HG03060 (cell line): ENCODE data around the gene HRH3.

Source experiments
- ATAC-seq: cut with Tn5 transposase; IDR thresholded peaks from one replicate; pipeline ENCODE4 v1.9.1; 2021; ENCODE audit warnings: low read depth, moderate number of reproducible peaks; ENCODE audit not compliant: unreplicated experiment

Gene HRH3

DNA sequence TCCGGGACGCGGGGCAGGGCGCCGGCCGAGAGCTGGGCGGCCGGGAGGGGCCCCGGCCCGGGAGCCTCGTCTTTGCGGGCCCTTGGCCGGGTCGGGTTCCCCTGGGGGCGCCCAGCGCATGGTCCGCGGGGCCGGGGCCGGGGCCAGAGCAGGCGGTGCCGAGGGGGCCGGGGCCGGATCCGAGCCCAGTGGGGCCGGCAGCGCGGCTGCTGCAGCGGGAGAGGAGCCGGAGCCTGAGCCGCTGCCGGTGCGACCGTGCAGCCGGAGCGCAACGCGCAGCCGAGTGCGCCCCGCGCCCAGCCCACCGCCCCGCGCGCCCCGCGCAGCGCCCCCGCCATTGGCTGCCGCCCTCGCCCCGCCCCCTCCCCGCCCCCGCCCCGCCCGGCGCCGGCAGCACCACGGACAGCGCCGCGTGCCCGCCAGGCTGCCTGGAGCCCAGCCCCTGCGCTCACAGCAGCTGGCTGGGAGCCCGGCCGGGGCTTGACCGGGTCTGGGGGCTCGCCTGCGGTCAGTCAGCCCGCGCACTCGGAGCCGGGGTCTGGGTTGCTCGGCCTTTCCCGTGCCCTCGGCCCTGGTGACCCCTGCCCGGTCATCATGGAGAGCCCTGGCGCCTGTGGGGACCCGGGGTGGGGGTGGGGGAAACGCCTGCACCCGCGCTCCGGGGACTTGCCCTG is at the start of gene HRH3:
TSS of gene HRH3 (minus strand) at position 287 of the 674 bp plus-strand sequence. CDS start 308 bp downstream, outside the sequence.
- no peak for ATAC-seq

DNA sequence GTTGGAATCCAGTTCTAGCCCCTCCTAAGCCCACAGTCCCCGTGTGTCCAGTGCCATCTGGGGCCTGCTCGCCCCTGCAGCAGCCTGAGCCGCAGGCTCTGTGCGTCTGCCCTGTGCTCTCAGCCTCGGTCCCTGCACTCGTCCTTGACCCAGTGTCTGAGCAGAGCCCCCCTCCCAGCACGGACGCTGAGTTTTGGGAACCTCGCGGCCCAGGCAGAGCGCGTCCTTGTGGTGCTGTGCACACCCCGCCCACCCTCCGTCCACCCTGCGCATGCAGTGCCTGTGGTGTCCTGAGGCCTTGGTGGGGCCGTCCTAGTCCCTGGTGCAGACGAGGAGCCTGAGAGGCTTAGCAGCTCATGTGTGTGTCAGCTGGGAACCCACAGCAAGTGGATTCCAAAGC is 49.8 kb upstream of the HRH3 start:
- no peak for ATAC-seq

DNA sequence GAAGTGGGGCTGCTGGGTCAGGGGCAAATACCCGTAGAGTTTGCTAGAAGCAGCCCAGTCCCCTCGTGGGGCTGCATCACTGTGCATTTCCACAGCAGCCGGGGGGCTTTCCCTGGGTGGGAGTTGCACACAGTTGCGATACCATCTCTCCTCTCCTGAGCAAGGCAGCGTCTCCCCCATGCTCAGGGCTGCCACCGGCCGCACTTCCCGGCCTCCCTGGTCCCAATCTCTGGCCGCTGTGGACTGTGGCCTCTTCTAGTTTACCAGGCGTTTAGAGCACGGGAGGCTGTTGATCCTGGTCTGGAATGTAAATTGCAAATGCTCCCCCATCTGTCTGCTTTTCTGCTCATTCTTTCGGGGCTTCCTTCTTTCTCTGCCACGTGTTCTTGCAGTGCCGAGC is 49.3 kb upstream of the HRH3 start:
- no peak for ATAC-seq

DNA sequence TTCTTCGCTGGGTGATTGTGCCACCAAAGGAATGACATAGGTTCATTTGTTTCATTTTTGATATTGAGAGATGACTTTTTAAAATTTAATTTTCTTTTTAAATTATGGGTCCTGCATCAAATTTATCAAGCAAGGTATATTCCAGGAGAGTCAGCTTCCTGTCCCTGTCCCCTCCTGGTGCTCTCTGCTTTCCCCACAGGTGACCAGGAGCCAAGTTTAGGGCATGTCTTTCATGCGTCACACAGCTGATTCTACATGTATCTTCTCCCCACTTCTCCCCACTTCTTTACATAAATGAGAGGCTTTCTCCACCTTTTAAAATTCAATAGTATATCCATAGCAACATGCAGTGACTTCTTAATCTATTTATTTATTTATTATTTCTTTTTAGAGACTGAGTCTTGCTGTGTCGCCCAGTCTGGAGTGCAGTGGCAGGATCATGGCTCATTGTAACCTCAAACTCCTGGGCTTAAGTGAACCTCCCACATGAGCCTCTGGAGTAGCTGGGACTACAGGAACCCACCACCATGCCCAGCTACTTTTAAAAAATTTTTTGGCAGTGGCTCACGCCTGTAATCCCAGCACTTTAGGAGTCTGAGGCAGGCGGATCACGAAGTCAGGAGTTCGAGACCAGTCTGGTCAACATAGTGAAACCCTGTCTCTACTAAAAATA is 48.3 kb upstream of the HRH3 start:
- ATAC-seq: no peak

DNA sequence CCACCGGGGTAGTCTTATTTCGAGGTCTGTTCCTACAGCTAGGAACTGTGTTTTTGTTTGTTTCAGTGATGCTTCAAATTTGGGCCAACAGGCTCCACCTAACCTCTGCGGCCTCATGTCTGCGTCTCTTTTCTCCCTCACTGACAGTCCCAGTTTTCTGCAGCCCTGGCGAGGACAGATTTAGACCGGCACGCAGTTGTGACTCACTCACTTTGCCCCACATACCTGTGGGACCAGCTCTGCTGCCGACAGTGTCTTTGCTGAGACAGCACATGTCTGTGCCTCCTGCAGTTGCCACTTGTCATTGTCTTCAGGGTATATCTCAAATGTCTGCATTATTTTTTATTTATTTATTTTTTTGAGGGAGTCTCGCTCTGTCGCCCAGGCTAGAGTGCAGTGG is 47.5 kb upstream of the HRH3 start:
- ATAC-seq: no peak

DNA sequence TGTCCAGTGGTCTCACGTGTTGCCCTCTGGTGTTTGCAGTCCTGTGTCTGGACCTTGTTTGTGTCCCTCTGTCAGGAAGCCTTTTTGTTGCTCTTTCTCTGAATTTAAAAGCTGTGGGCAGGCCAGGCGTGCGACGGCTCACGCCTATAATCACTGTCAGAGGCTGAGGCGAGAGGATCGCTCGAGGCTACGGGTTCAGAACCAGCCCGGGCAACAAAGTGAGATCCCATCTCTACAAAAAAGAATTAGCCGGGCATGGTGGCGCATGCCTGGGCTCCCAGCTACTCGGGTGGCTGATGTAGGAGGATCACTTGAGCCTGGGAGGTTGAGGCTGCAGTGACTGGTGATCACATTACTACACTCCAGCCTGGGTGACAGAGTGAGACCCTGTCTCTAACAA is 46.8 kb upstream of the HRH3 start:
- no peak for ATAC-seq

DNA sequence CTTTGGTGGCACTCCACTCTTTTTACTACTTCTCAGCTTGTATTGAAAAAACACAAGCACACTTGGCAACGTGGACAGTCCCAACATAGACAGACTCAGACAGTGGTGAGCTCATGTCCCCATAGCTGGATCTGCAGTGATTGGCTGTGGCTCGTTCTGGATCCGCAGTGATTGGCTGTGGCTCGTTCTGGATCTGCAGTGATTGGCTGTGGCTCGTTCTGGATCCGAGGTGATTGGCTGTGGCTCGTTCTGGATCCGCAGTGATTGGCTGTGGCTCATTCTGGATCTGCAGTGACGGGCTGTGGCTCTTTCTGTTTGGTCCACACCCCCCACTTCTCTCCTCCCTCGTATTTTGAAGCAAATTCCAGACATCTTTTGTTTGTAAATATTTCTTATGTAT is 46.3 kb upstream of the HRH3 start:
- ATAC-seq: no peak

DNA sequence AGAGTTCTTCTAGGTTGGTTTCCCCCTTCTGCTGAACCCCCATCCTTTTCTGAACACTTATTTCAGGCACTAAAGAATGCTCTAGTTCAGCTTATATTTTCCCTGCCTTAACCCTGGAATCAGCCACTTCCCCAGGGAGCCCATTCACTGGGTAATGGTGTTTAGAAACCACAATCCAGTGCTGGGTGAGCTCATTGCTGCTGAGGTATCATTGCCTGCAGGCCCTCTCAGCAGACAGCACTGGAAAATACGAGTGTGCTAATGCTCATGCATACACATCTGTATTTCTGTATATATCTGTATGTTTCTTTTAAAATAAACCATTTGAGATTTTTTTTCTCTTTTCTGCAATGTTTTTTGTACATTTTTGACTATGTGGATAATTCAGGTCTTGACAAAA is 45.3 kb upstream of the HRH3 start:
- no peak for ATAC-seq

DNA sequence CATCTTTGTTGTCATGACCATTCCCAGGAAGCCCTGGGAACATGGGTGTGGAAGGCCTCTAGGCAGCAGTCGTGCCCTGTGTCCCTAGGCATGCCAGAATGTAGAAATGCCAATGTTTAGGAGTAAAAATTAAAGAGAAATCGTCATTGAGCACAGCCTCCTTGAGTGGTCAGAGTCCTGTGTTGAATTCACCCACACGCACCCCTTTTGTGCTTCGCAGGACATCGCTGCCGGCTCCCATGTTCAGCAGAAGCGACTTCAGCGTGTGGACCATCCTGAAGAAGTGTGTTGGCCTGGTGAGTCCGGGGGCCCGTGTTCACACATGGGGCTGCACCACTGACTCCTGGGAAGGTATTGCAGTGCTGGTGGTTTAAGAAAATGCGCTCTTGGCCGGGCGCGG is 43.3 kb upstream of the HRH3 start:
- ATAC-seq: no peak

DNA sequence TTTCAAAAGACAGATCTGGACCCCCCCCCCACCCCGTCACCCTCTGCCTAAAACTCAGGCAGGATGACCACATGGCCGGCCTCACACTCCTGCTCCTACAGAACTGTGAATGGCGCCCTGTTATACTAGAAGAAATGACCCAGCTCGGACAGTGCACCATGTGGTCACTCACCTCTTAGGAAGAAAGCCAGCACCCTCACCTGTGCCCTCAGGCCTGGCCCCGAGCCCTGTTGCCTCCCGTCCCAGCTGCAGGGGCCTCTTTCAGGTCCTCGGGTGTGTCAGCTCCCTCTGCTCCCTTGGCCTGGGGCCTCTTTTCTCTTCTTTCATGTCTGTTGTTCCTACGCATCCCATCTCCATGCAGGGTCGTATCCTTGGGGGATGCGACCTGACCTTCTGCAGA is 42.0 kb upstream of the HRH3 start:
- ATAC-seq: no peak

DNA sequence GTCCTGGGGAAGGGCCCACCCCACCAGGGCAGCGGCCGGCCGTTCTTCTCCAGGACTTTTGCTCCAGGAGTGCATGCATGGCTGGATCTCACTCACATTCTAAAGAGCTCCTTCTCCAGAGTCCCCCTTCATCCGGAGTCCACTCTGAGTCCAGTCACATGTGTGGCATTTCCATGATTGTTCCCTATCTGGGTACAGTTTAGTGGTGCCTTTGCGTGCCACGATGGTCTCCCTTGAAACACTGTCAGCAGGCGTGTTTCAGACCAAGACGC is 39.2 kb upstream of the HRH3 start:
- no peak for ATAC-seq

DNA sequence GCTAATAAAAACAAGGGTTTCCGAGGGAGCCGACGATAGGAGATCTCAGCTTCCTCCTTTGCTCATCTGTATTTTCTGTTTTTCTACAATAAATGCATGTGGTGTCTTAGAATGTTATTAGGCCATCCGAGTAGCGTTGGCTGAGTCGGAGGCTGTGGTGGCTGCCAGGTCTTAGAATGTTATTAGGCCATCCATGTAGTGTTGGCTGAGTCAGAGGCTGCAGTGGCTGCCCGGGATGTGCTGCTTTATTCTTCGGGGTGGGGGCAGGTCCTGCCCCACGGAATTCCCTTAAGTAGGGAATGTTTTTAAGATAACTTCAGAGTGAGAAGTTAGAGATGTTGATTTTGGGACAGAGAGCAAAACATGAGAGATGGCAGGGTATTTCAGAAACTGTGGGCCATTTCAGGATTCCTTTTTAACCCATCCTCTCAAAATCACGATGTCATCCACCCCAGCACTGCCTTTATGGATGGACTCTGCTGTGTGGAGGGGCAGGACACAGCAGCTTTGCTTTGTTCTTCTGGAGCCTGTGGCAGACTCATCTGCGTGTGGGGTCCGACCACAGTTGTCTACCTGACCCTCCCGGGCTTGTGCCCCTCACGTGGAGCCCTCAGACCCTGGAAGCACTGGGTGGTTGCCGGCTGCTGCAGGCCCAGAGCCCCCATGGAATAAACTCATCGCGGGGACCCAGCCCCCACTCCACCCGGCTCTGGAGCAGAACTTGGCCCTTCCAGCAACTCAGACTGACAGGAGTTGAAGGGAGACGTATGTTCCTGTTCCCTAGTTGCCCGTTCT is 38.6 kb upstream of the HRH3 start:
- ATAC-seq: no peak

DNA sequence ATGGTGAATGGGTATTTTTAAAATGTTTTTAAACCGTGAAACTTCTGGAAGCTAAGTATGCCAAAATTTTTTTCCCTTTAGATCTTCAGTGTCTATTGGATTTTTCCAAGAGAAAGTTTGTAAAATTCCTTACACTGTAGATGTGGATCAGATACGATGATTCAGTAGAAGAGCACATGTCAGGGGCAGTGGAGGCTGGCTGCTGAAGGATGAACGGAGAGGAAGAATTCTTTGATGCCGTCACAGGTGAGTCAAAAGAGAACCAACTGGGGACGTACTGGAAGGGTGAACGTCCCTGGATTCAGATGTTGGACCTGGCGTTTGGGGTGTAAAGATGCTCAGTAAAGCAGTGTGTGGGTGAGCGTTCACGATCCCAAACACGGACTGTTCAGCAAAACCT is 35.9 kb upstream of the HRH3 start:
- no peak for ATAC-seq

DNA sequence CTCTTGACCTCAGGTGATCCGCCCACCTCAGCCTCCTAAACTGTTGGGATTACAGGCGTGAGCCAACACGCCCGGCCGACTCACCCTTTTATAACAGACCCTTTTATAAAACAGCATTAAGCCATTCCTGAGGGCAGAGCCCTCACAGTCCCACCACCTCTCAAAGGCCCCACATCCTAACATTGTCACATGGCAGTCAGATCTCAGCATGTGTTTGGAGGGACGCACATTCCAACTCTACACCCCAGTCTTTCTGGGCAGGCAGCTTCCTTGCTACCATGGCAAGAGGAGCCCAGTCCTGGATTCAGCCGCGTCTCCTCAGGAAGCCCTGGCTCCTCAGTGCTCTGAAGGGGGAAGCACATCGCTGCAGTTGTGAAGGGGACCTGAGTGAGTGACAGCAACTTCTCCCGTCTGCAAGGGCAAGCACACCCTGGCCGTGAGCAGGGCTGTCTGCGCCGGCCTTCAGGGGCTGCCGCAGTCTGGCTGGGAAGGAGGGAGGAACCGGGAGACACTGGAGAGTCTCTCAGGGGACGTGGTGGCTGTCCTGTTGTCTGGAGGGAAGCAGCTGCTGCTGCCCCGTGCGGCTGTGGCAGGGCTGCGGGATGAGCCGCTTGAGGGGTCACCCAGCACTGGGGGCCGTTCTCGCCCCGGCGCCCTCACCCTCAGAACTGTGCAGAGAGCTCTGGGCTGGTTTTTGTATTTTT is 34.1 kb upstream of the HRH3 start:
- ATAC-seq: no peak

DNA sequence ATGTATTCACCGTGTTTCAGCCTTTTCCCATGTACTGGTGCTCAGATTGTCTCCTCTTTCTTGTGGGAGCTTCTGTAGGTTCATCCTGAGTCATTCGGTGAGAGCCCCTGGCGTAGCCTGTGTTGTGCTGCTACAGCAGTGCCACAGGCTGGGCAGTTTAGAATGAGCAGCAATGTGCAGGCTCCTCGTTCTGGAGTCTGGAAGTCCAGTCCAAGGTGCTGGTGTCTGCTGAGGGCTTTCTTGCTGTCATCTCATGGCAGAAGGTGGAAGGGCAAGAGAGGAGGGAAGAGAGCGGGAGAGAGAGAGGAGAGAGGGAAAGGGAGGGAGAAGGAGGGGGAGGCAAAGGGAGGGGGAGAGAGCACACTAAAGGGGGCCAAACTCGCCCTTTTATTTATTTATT is 33.3 kb upstream of the HRH3 start:
- ATAC-seq: no peak

DNA sequence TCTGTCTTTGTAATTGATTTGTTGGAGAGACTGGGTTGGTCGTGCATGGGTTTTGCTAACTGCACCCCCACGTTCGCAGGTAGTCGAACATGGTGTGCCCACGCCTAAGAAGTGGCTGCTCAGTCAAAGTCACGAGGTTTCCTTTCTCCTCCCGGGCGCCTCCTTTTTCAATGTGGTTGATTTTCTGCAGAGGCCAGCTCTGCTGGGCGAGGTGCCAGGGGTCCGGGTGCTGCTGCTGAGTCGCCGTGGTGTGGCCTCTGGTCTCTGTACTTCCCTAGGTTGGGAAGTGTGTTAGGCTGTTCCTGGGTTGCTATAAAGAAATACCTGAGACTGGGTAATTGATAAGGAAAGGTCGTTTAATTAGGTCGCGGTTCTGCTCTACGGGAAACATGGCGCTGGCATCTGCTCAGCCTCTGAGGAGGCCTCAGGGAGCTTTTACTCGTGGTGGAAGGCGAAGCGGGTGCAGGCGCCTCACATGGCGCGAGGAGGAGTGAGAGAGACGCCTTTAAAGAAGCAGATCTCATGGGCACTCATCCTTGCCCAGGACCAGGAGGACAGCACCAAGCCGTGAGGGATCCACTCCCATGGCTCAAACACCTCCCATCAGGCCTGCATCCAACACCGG is 32.4 kb upstream of the HRH3 start:
- no peak for ATAC-seq

DNA sequence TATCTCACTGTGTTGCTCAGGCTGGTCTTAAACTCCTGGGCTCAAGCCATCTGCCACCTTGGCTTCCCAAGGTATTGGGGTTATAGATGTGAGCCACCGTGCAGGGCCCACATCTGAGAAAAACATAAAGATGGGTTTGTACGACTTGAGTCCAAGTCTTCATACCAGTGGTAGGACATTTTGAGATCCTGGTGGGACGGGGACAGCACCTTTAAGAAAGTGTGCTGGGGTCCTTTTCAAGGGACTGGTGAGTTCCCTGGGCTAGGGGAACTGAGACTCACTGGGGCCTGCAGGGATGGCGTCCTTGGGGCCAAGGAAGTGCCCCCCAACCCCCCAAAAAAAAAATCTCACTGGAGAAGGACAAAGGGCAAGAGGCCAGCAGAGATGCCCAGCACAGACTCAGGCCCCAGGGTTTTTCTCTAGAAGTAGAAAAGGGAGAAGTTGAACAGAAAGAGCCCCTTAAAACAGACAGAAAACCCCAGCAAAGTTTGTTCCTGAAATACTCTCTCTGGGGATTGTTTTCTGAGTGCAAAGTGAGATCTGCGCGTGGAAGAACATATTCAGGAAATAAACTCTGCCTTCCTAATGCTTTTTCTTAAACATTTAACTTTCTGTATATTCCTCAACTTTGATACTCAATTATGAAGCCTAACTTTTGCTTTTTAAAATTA is 28.9 kb upstream of the HRH3 start:
- no peak for ATAC-seq

DNA sequence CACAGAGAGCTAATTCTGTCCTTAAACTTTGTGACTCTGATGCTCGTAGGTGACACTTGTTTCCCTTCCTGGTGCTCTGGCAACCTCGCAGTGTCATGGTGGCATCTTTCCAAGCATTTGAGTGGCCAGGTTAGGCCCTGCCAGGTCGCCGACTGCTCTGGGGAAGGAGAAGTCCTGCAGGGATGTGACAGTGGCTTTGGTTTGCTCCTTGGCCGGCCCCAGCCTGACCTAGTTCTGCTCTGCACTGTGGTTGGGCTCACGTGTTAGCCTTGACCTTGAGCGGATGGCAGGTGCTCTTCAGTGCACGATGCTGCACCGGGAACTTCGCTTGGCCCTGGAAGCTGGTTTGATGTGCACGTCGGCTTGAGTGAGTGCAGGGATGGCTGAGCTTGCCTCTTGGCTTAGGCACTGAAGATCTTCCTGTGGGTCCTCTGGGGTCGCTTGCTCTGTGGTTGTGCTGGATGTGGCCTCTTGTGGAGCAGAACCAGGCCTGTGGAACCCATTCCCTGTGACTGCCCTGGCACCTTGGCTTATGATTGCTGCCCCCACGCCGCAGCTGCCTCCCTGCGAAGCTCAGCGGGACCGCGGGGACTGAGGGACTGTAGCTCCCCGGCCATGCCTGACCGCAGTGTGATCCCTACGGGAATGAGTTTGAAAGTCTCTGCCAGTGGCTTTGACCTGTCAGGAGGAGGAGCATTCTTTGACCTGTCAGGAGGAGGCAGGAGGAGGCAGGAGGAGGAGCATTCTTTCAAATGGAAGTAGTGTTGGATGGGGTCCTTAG is 27.0 kb upstream of the HRH3 start:
- ATAC-seq: no peak

DNA sequence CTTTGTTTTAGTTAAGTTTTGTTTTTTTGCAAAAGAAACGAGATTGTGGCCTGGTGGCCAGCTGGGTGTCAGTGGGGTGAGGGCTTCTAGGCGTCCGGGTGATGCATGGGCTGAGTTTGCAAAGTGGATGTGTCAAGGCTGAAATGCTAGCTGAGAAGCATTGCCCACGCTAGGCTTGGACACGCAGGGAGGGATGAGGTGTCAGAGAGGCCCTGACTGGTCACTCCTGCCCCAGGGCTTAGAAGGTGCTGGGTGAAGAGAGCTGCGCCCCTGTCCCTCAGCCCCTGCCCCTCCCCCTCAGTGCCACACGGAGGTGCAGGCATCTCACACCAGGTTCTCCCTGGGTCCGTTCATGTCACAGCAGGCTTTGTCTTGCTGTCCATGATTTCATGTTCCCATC is 26.4 kb upstream of the HRH3 start:
- no peak for ATAC-seq

DNA sequence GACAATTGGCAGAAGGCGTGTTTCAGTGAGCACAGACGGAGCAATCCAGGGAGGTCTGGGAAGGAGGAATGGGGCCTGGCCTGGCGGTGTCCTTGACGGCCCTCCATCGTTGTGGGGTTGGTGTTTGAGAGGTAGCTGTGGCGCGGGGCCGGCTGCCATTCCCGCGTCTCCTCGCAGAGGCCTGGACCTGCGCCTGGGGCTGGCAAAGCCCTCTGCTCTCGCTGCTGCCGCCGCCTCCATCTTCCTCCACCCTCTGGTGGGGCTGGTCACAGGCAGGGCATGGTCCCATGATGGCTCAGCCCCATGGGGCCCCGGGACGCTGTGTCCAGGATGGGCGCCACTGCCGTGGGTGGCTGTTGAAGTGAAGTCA is 25.8 kb upstream of the HRH3 start:
- ATAC-seq: no peak
